SIG-M5 treated with dmso at 0.1 percent for 504 hours (cell line): ENCODE data around the gene PGK1.
"Not testable (repeated sequence)": the region's sequence is repeated elsewhere in the genome, so short reads cannot be mapped to it uniquely, and the experiment has no call there.

ENCODE experiments used
- DNase-seq: peaks from one replicate; lab custom pipeline; 2025; ENCODE audit not compliant: unreplicated experiment; lab: John Stamatoyannopoulos, UW

The PGK1 gene

DNA sequence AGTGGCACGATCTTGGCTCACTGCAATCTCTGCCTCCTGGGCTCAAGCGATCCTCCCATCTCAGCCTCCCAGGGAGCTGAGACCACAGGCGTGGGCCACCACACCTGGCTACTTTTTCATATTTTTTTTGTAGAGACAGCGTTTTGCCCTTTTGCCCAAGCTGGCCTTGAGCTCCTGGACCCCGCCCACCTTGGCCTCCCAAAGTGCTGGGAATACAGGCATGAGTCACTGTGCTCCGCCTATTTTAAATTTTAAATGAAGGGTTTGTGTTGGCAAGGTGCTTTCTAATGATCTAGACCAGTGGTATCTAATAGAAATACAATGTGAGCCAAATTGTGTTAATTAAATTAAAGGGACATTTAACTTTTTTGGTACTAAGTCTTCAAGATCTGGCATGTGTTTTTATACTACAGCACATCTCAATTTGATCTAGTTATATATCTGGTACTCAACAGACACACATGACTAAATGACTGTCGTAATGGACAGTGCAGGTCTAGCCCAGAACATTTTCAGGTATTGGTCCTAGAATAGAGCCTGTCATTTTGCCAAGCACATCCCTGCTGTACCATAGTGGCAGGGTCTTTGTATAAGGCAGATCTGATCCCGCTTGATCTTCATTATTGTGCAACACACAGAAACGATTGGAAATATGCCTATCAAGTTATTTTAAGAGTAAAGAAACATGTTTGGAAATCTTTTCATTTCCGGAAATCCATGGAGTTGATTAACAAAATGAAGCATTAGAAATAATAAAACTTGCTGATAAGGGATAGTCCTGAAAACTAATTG is 7.3 kb downstream of the PGK1 start:
- no peak for DNase-seq

DNA sequence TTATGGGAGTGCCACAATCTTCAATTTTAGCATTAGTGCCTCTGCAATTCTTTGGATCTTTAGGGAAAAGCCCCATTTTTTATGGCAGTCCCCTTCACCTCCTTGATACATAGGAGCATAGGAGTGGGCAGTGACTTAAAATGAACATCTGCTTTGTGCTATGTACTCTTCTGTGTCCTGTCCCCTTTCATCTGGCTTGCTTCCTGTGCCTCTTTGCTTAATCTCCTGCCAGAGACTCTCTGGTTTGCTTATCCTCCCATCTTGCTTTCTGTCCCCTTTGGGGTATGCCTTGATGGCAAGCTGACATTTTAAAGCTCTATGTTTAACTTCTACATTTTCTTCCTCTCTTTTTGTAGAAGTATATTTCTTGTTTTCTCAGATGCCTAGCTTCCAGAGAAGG is 12.3 kb downstream of the PGK1 start:
- DNase-seq, result no peak

DNA sequence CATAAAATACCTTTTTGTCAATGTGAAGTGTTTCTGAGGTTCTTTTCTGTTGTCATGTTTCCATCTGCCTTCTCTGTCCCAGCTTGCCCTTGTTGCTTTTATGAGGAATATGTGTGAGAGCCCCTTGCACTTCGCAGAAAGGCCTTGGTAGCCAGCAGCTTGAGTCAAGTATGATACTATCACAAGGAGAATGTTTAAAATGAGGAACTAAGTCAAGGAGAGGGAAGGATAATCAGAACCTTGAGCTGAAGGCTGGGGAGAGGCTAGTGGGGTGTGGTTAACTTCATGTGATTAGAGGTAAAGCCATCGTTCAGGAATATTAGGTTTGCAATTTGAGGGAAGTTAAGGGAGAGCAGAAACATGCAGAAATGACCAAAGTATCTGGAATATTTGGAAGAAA is 12.7 kb downstream of the PGK1 start:
- peak; percentile 31 for DNase-seq

DNA sequence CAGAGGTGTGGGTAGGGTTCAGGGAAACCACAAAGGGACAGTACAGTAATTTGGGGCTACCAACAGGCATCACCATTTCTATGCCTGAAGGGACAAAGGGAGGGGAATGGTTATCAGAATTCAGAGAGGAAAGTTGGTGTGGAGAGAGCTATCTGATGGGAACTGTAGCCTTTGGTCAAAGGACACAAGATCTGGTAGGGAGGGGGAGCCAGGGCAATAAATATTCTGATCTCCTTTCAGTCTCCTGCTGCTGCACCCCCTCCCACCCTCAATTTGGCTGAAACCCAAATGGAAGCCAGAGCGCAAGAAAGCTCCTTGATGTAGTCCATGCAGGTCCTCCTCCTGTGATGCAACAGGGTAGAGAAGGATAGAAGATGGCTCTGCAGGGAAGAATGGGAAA is 14.6 kb downstream of the PGK1 start:
- DNase-seq, result no peak

DNA sequence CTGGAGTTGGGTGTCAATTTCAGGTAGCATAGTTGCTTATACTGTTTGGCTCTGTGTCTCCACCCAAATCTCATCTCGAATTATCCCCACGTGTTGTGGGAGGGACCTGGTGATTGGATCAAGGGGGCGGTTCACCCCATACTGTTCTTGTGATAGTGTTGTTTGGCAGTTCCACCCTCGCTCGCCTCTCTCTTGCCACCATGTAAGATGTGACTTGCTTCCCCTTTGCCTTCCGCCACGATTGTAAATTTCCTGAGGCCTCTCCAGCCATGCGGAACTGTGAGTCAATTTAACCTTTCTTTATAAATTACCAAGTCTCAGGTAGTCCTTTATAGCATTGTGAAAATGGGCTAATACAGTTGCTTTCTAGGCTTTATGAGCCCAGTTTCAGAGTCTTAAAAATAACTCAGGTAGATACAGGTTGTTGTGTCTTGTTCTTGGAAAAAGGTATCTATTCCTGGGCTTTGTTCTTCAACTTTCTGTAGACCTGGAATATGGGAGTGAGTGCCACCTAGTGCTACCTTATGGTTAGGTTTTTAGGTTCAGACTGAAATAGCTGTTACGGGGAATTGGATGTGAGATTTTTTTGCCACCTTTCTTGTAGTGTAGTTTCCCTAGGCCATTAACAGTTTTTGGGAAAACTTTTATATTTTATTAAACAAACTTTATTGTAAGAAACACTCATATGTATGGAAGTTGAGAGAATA is 15.6 kb downstream of the PGK1 start:
- peak; percentile 17 for DNase-seq

DNA sequence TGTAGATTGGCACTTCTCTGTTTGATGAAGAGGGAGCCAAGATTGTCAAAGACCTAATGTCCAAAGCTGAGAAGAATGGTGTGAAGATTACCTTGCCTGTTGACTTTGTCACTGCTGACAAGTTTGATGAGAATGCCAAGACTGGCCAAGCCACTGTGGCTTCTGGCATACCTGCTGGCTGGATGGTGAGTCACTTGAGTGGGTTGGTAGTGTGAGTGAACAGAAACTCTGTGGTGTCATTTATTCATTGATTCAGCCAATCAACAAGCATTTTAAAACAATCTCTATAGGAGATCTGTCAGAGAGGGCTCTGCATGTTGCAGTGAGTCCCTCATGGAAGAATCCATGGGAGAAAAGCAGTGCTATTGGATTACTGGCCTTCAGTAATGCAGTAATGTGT is 19.1 kb downstream of the PGK1 start:
- no peak for DNase-seq

DNA sequence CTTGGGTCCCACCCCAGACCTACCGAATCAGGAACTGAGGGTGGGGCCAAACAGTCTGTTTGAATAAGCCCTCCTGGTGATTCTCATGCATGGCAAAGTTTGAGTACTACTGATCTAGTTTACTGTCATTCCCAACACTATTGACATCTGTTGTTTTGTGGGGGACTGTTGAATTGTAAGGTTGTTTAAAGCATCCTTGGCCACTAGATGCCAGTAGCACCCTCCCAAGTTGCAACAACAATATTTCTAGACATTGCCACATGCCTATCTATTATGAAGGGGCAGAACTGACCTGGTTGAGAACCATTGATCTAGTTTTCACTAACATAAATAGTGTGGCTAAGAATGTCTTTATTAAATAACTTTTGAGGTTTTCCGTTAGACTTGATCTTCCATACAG is 20.3 kb downstream of the PGK1 start:
- DNase-seq, result peak; percentile 30

DNA sequence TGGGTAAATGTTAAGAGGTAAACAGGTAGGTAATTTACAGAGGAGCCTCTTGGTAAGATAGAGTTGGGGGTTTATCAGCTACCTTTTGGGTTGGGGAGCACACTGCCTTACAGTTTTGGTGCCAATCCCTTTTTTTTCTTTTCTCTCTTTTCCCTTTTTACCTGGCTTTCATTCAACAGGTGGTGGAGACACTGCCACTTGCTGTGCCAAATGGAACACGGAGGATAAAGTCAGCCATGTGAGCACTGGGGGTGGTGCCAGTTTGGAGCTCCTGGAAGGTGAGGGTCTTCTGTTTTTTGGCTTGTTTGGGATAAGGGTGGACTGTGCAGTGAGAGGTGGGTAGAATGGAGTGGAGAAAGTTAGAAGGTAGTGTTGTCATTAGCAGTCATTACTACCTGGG is 21.1 kb downstream of the PGK1 start:
- no peak for DNase-seq

DNA sequence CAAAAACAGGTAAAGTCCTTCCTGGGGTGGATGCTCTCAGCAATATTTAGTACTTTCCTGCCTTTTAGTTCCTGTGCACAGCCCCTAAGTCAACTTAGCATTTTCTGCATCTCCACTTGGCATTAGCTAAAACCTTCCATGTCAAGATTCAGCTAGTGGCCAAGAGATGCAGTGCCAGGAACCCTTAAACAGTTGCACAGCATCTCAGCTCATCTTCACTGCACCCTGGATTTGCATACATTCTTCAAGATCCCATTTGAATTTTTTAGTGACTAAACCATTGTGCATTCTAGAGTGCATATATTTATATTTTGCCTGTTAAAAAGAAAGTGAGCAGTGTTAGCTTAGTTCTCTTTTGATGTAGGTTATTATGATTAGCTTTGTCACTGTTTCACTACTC is 21.7 kb downstream of the PGK1 start:
- not testable (repeated sequence) for DNase-seq

DNA sequence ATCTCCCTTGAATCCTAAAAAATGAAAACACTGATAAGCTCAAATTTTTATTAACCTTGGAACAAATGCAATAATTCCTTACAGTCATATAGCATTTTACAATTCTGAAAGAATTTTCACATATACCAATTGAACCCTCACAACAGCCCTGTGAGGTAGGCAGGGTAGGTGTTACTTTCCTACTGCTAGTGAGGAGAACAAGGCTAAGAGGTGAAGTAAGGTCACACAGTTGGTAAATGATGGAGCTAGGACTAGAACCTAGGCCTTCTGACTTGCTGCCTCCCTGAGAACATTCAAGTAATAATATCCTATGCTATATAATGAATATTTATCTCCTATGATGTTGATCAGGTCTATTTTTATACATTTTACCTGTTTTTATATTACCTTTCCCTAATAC is 25.7 kb downstream of the PGK1 start:
- no peak for DNase-seq

DNA sequence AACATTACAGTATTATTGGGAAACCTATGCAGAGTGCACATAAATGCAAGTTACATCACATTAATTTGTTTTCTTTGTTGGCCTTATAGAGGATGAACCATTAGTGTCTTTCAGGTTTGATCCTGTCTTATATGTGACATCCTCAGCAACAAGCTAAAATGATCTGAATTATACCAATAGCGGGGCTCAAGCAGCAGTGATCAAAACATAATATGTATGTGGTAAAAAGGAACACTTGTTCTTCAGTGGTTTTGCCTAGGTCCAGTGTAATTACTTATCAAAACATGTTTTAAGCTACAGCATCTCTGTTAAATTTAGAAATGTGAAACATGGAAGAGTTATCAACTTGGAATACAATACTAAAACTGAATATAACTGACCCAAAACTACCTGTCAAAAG is 26.3 kb downstream of the PGK1 start:
- no peak for DNase-seq

DNA sequence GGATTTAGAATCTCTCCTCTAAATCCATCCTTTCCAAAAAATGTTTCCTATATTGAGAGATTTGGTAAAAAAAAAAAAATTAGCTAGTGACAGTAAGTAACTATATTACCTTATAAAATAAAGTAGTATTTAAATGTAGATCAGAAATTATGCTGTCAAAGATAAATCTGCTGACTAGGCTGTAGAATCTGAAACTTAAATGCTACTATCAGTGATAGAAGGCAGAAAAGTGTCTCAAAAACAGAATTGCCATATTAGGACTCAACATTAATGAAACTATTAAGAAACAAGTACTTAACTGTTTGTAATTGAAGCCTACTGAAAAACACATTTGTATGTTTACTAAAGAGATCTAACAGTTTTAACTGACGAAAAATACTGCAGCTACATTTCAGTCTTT is 27.1 kb downstream of the PGK1 start:
- DNase-seq, result no peak

DNA sequence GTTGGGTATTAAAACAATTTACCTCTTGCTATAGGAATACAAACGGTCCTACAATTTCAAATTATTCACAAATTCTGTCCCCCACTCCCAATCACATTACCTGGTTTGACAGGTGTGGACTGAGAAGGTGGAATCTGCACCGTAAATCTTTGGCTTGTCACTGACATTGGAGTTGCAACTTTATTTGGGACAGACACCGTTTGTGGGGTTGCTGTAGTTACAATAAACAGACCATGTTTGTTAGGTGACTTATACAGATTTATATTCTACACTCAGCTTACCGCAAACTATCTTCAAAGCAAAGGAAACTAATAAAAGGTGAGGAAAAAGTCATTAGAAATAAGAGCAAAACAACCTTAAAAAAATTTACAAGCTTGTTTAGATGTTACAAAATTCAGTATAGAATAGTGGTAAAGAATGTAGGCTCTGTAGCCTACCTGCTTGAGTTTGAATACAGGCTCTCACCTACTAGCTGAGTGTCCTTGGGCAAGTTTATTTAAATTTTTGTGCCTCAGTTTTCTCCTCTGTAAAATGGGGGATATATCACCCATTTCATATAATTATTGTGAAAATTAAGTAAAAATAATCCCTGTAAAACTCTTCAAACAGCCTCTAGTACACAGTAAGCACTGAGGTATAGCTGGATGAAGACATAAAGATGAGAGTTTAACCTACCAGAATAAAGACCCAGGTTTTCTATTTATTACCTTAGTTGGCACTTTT is 29.4 kb downstream of the PGK1 start:
- DNase-seq, result no peak

DNA sequence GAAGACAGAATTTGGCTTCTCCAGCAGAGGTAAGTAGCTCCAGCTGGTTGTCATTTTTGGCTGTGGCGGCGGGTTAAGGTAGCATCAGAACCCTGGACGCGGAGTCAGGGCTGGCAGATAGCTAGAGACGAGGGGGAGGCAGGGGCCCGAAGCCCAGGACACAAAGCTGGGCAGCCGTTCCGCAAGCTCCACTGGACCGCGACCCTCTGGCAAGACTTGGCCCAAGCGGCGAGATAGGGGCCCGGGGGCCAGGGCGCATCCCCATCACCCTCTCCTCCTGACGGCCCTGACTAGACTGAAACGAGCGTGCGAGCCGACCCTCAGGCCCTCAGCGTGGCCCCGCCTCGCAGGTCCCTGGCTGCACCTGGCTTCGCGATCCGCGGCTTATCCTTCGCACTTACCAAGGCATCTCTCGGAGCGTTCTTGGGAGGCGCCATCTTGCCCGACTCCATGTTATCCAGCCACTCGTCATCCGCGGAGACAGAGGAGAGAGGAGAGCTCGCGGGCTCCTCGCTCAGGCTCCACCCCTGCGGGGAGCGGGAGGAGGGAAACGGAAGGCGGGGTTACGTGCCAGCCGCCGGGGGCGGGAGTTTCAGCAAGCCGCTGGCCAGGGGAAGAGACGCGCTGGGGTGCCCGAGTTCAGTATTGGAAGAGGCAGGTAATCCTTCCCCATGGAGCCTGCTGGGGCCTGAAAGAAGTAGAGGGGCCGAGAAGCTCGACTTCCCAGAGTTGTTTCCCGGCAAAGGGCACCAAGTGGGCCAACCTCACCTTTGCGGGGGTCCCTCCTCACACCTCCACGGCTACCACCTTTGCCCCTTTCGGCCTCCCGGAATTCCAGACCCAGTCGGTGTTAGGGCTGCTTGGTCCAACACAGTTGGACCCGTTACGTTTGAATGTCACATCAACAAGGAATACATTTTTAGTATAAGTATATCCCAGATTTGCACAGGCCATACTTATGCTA is 35.4 kb downstream of the PGK1 start, which contains the start of gene TAF9B:
Gene TAF9B (minus strand): TSS at position 491 of the 964 bp plus-strand sequence. CDS start 39 bp downstream, at position 452.
- DNase-seq, result peak; percentile 72

DNA sequence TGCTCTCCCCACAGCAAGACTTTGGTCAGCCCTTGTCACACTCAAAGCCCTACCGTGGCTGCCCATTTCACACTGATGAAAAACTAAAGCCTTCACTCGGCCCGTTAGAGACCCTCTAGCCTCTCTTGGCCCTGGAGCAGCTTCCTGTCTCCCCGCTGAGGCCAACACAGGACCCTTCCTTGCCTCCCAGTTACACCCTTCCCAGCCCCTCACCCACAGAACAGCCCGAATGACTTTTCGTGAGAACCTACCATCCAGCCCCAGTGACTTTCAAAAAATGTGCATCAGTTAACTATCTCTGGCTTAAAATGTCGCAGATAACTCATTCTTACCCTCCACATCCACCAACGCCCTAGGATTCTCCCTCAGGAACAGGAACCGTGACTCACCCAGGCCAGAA is 36.2 kb downstream of the PGK1 start:
- no peak for DNase-seq

DNA sequence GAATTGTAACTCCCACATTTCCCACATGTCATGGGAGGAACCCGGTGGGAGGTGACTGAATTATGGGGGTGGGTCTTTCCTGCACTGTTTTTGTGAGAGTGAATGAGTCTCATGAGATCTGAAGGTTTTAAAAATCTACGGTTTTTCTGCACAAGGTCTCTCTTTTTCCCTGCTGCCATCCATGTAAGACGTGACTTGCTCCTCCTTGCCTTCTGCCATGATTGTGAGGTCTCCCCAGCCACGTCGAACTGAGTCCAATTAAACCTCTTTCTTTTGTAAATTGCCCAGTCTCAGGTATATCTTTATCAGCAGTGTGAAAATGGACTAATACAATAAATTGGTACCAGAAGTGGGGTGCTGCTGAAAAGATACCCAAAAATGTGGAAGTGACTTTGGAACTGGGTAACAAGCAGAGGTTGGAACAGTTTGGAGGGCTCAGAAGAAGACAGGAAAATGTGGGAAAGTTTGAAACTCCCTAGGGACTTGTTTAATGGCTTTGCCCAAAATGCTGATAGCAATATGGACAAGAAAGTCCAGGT is 43.0 kb downstream of the PGK1 start:
- DNase-seq, result not testable (repeated sequence)

DNA sequence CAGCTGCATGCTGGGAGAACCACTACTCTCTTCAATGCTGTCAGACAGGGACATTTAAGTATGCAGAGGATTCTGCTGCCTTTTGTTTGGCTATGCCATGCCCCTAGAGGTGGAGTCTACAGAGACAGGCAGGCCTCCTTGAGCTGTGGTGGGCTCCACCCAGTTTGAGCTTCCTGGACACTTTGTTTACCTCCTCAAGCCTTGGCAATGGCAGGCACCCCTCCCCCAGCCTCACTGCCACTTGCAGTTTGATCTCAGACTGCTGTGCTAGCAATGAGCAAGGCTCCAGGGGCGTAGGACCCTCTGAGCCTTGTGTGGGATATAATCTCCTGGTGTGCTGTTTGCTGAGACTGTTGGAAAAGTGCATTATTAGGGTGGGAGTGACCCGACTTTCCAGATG is 53.3 kb downstream of the PGK1 start:
- not testable (repeated sequence) for DNase-seq

DNA sequence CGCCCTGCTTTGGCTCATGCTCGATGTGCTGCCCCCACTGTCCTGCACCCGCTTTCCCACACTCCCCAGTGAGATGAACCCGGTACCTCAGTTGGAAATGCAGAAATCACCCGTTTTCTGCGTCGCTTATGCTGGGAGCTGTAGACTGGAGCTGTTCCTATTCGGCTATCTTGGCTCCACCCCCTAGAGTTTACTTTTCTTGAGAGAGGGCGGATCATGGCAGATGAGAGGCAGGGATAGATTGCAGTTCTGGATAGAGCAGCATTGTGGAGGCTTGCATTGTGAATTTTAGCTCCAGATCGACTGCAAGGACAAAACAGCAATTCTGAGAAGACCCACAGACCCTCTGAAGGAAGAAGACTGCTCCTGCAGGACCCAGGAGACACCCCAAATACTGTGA is 53.8 kb downstream of the PGK1 start:
- DNase-seq, result not testable (repeated sequence)

DNA sequence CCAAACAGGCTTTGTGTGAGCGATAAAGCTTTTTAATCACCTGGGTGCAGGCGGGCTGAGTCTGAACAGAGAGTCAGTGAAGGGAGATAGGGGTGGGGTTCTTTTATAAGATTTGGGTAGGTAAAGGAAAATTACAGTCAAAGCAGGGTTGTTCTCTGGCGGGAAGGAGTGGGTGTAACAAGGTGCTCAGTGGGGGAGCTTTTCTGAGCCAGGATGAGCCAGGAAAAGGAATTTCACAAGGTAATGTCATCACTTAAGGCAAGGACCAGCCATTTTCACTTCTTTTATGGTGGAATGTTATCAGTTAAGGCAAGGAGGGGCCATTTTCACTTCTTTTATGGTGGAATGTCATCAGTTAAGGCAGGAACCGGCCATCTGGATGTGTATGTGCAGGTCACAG is 56.7 kb downstream of the PGK1 start:
- DNase-seq, result not testable (repeated sequence)

DNA sequence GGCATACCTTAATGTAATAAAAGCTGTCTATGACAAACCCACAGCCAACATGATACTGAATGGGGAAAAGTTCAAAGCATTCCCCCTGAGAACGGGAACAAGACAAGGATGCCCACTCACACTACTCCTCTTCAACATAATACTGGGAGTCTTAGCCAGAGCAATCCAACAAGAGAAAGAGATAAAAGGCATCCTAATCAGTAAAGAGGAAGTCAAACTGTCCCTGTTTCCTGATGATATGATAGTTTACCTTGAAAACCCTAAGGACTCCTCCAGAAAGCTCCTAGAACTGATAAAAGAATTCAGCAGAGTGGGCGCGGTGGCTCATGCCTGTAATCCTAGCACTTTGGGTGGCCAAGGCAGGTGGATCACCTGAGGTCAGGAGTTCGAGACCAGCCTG is 59.1 kb downstream of the PGK1 start:
- not testable (repeated sequence) for DNase-seq
